GM23338 (cell line): ENCODE data around the gene SNRNP27. TPM values are rescaled to one million over a fixed set of nuclear protein-coding genes. Genes with fewer than 3 reads are reported as not detected.

Experiments
- ATAC-seq: fragments of 200-7000 bp; cut with Tn5 transposase; 3 replicates; pipeline ENCODE4 v1.9.1; 2020
- DNase-seq: peaks from one replicate; pipeline ENCODE4 v3.0.0-alpha.2; 2015; ENCODE audit warnings: low spot score
- H2AFZ ChIP-seq: fragments of 200-600 bp; sonication (generic); 2 replicates; pipeline ENCODE4 v1.8.0; 2016; ENCODE audit warnings: antibody characterized with exemption, mild to moderate bottlenecking, moderate library complexity
- H3F3A ChIP-seq: fragments of 200-600 bp; sonication (generic); replicated peaks from 2 replicates; pipeline ENCODE4 v1.8.0; 2017; ENCODE audit warnings: antibody characterized with exemption, mixed run types, low read depth
- H3K27ac ChIP-seq: fragments of 200-600 bp; sonication (generic); 2 replicates; pipeline ENCODE4 v1.6.1; 2016; ENCODE audit warnings: low read depth
- H3K27me3 ChIP-seq: fragments of 200-600 bp; sonication (generic); 2 replicates; pipeline ENCODE4 v1.8.0; 2016; ENCODE audit warnings: mild to moderate bottlenecking, mixed run types, moderate library complexity; ENCODE audit not compliant: insufficient read depth
- H3K36me3 ChIP-seq: fragments of 200-600 bp; sonication (generic); 2 replicates; pipeline ENCODE4 v1.8.0; 2016; ENCODE audit warnings: mild to moderate bottlenecking; ENCODE audit not compliant: insufficient read depth
- H3K4me1 ChIP-seq: fragments of 200-600 bp; sonication (generic); 2 replicates; pipeline ENCODE4 v1.8.0; 2016; ENCODE audit warnings: mild to moderate bottlenecking, moderate library complexity; ENCODE audit not compliant: insufficient read depth
- H3K4me2 ChIP-seq: fragments of 200-600 bp; sonication (generic); 2 replicates; pipeline ENCODE4 v1.7.1; 2017; ENCODE audit warnings: mixed run types
- H3K4me3 ChIP-seq: fragments of 200-600 bp; sonication (generic); 2 replicates; pipeline ENCODE4 v1.6.1; 2016; ENCODE audit warnings: mixed run types
- H3K79me2 ChIP-seq: fragments of 200-600 bp; sonication (generic); replicated peaks from 2 replicates; pipeline ENCODE4 v1.8.0; 2017; ENCODE audit warnings: mild to moderate bottlenecking; ENCODE audit not compliant: insufficient read depth
- H3K9me2 ChIP-seq: fragments of 200-600 bp; sonication (generic); 2 replicates; pipeline ENCODE4 v1.8.0; 2017; ENCODE audit not compliant: insufficient read depth
- H4K20me1 ChIP-seq: fragments of 200-600 bp; sonication (generic); replicated peaks from 2 replicates; pipeline ENCODE4 v1.8.0; 2017; ENCODE audit warnings: mild to moderate bottlenecking; ENCODE audit not compliant: insufficient read depth
- H3K27ac Mint-ChIP-seq: 2 replicates; pipeline ENCODE4 v1.8.0; 2020; ENCODE audit warnings: inconsistent platforms, mild to moderate bottlenecking, moderate library complexity, mixed read lengths
- H3K27me3 Mint-ChIP-seq: 3 replicates; pipeline ENCODE4 v1.8.0; 2022; ENCODE audit warnings: low read depth, mild to moderate bottlenecking, moderate library complexity, mixed read lengths, inconsistent platforms; ENCODE audit not compliant: insufficient read depth, poor library complexity
- H3K36me3 Mint-ChIP-seq: 3 replicates; pipeline ENCODE4 v1.8.0; 2021; ENCODE audit warnings: low read depth, mild to moderate bottlenecking, inconsistent platforms, moderate library complexity, mixed read lengths
- H3K4me1 Mint-ChIP-seq: 3 replicates; pipeline ENCODE4 v1.8.0; 2020; ENCODE audit warnings: mild to moderate bottlenecking, inconsistent platforms, mixed read lengths
- H3K4me3 Mint-ChIP-seq: 3 replicates; pipeline ENCODE4 v1.8.0; 2021; ENCODE audit warnings: moderate library complexity, mild to moderate bottlenecking, inconsistent platforms, mixed read lengths
- H3K9me3 Mint-ChIP-seq: 3 replicates; pipeline ENCODE4 v1.8.0; 2020; ENCODE audit warnings: moderate library complexity, mild to moderate bottlenecking, inconsistent platforms, mixed read lengths
- CREB1 ChIP-seq: fragments of 250-450 bp; sonication (Bioruptor Pico); IDR thresholded peaks from 2 replicates; pipeline ENCODE4 v1.5.0; 2020; ENCODE audit warnings: low read depth, mild to moderate bottlenecking, moderate library complexity
- CTCF ChIP-seq, 2 experiments: fragments of 200-600 bp in 1 of 2; sonication (generic) in 1 of 2; conservative IDR thresholded peaks; 2 replicates each; pipeline versions ENCODE4 v1.5.1 to v1.6.1; 2016 to 2017; ENCODE audit warnings: antibody characterized with exemption in 2 of 2, low read depth in 2 of 2, mild to moderate bottlenecking in 2 of 2, moderate library complexity in 1 of 2
- EZH2 ChIP-seq: fragments of 200-600 bp; sonication (generic); IDR thresholded peaks from one replicate; pipeline ENCODE4 v1.8.0; 2017; ENCODE audit warnings: antibody characterized with exemption, mild to moderate bottlenecking, low read depth; ENCODE audit not compliant: unreplicated experiment
- EZH2phosphoT487 ChIP-seq: fragments of 200-600 bp; sonication (generic); IDR thresholded peaks from one replicate; pipeline ENCODE4 v1.8.1; 2018; ENCODE audit warnings: antibody characterized with exemption; ENCODE audit not compliant: unreplicated experiment
- NANOG ChIP-seq: IDR thresholded peaks from 2 replicates; pipeline ENCODE4 v1.6.1; 2016; ENCODE audit warnings: antibody characterized with exemption, borderline replicate concordance
- REST ChIP-seq: IDR thresholded peaks from one replicate; pipeline ENCODE4 v1.6.1; 2018; ENCODE audit warnings: antibody characterized with exemption; ENCODE audit not compliant: unreplicated experiment
- ZNF114 ChIP-seq: fragments of 250-450 bp; sonication (Bioruptor Pico); IDR thresholded peaks from 2 replicates; pipeline ENCODE4 v1.5.0; 2020; ENCODE audit warnings: mild to moderate bottlenecking, moderate library complexity
- polyA plus RNA-seq: library from polyadenylated mRNA; unstranded; fragments of >200 nt; fragmentation: Nextera tagmentation; extraction: Ambion mirVana; gene quantifications from 2 replicates; pipeline ENCODE4 v1.2.1, GENCODE V29; 2016
- total RNA-seq: library from RNA; depleted of rRNA; stranded (reverse); fragments of >200 nt; shearing (Covaris generic); gene quantifications from 2 replicates; pipeline ENCODE4 v1.2.3, GENCODE V29; 2014
- TF ChIP-seq, protein P1 (sequence below): fragments of 250-450 bp; sonication (Bioruptor Pico); IDR thresholded peaks from 2 replicates; pipeline ENCODE4 v1.5.0; 2020; ENCODE audit warnings: mild to moderate bottlenecking, moderate library complexity

Gene SNRNP27
- total and polyA plus RNA-seq, 2 experiments from 2014 or later = 54.3 to 133 TPM

DNA sequence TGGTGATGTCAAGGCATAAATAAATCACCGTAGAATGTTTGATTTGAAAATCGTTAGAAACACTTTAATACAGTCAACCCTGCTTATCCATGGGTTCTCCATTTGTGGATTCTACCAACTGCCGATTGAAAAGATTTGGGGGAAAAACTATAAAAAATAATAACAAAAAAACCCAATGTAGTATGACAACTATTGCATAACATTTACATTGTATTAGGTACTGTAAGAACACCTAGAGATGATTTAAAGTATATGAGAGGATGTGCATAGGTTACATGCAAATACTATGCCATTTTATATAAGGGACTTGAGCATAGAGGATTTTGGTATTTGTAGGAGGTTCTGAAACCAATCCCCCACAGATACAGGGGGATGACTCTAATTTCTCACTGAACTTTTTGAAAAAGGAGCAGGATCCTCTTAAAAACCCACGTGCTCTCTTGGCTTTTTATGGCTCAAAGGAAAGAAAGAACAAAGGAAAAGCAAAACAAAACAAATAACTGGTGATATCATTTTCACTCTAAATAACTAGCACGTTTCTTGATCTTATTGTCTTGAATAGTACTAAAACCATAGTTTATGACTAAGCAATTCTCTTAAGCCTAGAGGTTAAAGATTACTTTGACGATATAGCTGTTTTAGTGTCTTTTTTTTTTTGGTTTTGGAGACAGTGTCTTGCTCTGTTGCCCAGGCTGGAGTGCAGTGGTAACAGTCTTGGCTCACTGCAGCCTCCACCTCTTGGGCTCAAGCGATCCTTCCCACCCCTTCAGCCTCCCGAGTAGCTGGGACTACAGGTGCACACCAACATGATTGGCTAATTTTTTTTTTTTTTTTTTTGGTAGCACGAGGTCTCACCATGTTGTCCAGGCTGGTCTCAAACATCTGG, 47.3 kb upstream of the SNRNP27 start (continued):
- TF ChIP-seq, protein P1, sequence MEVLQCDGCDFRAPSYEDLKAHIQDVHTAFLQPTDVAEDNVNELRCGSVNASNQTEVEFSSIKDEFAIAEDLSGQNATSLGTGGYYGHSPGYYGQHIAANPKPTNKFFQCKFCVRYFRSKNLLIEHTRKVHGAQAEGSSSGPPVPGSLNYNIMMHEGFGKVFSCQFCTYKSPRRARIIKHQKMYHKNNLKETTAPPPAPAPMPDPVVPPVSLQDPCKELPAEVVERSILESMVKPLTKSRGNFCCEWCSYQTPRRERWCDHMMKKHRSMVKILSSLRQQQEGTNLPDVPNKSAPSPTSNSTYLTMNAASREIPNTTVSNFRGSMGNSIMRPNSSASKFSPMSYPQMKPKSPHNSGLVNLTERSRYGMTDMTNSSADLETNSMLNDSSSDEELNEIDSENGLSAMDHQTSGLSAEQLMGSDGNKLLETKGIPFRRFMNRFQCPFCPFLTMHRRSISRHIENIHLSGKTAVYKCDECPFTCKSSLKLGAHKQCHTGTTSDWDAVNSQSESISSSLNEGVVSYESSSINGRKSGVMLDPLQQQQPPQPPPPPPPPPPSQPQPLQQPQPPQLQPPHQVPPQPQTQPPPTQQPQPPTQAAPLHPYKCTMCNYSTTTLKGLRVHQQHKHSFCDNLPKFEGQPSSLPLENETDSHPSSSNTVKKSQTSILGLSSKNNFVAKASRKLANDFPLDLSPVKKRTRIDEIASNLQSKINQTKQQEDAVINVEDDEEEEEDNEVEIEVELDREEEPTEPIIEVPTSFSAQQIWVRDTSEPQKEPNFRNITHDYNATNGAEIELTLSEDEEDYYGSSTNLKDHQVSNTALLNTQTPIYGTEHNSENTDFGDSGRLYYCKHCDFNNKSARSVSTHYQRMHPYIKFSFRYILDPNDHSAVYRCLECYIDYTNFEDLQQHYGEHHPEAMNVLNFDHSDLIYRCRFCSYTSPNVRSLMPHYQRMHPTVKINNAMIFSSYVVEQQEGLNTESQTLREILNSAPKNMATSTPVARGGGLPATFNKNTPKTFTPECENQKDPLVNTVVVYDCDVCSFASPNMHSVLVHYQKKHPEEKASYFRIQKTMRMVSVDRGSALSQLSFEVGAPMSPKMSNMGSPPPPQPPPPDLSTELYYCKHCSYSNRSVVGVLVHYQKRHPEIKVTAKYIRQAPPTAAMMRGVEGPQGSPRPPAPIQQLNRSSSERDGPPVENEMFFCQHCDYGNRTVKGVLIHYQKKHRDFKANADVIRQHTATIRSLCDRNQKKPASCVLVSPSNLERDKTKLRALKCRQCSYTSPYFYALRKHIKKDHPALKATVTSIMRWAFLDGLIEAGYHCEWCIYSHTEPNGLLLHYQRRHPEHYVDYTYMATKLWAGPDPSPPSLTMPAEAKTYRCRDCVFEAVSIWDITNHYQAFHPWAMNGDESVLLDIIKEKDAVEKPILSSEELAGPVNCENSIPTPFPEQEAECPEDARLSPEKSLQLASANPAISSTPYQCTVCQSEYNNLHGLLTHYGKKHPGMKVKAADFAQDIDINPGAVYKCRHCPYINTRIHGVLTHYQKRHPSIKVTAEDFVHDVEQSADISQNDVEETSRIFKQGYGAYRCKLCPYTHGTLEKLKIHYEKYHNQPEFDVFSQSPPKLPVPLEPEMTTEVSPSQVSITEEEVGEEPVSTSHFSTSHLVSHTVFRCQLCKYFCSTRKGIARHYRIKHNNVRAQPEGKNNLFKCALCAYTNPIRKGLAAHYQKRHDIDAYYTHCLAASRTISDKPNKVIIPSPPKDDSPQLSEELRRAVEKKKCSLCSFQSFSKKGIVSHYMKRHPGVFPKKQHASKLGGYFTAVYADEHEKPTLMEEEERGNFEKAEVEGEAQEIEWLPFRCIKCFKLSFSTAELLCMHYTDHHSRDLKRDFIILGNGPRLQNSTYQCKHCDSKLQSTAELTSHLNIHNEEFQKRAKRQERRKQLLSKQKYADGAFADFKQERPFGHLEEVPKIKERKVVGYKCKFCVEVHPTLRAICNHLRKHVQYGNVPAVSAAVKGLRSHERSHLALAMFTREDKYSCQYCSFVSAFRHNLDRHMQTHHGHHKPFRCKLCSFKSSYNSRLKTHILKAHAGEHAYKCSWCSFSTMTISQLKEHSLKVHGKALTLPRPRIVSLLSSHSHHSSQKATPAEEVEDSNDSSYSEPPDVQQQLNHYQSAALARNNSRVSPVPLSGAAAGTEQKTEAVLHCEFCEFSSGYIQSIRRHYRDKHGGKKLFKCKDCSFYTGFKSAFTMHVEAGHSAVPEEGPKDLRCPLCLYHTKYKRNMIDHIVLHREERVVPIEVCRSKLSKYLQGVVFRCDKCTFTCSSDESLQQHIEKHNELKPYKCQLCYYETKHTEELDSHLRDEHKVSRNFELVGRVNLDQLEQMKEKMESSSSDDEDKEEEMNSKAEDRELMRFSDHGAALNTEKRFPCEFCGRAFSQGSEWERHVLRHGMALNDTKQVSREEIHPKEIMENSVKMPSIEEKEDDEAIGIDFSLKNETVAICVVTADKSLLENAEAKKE (CRISPR knock-in tag) = no peak

DNA sequence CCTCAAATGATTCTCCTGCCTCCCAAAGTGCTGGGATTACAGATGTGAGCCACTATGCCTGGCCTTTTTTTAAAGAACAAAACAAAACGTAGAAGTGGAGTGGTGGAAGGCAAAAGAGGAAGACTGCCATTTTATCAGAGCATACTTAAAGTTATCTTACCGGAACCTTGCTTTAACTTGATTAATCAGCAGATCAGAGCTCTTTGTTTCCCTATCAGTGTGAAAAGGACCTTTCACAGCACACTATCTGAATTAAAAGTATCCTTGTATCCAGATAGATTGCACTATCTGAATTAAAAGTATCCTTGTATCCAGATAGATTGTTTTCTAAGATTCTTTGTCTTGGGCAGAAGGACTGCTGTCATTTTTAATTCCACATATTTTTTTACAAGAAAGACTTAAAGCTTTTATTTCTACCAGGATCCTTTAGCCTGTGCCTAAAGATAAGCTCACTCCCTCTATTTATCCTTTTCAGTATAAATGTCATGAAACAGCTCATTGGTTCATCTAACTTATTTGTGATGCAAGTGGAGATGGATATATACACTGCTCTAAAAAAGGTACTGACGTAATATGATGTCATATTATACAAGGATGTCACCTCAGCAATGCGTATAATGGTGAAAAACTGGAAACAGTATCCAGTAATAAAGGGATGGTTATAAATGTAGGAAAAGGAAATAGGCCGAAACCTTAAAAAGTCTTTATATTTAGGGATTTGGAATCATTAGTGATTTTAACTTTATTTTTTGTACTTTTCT, 46.5 kb upstream of the SNRNP27 start:
- H4K20me1 ChIP-seq = peaks cover 5% of the 10 kb centered on the region; the same call in 1 of the 2 replicates
- no peaks in the 10 kb centered on the region for H3K27me3 ChIP-seq
- H3K27ac ChIP-seq = 0 out of 2 replicates have a peak overlapping the region, but pooled peaks have one; percentile 33
- no peak for DNase-seq
- H2AFZ ChIP-seq = no peak overlapping the region
- no peaks in the 10 kb centered on the region for H3K9me2 ChIP-seq
- Mint-ChIP-seq H3K27ac (no peak overlapping the region), H3K27me3 (peaks cover 2% of the 10 kb centered on the region), H3K4me3 (no peak overlapping the region), H3K36me3 (peaks cover 40% of the 10 kb centered on the region), H3K4me1 (no peaks in the 10 kb centered on the region), H3K9me3 (no peaks in the 10 kb centered on the region)
- H3F3A ChIP-seq = no peaks in the 10 kb centered on the region
- ATAC-seq = no peak
- peaks cover 25% of the 10 kb centered on the region; the same call in 1 of the 2 replicates for H3K36me3 ChIP-seq
- H3K79me2 ChIP-seq = no peaks in the 10 kb centered on the region
- H3K4me2 ChIP-seq = no peak overlapping the region
- no peak overlapping the region for H3K4me3 ChIP-seq
- H3K4me1 ChIP-seq = no peaks in the 10 kb centered on the region
- TF ChIP-seq NANOG = no peak
- TF ChIP-seq CREB1 = no peak
- TF ChIP-seq EZH2phosphoT487 = no peak
- TF ChIP-seq ZNF114 (CRISPR knock-in tag) = no peak
- no peak for TF ChIP-seq EZH2
- no peak for TF ChIP-seq REST
- no peak for TF ChIP-seq CTCF (conservative IDR thresholded peaks at IDR 0.05; ENCODE audit: low read depth in 2 of 2)
